ENCODE measurements around the gene HAND2.

HAND2 gene

DNA sequence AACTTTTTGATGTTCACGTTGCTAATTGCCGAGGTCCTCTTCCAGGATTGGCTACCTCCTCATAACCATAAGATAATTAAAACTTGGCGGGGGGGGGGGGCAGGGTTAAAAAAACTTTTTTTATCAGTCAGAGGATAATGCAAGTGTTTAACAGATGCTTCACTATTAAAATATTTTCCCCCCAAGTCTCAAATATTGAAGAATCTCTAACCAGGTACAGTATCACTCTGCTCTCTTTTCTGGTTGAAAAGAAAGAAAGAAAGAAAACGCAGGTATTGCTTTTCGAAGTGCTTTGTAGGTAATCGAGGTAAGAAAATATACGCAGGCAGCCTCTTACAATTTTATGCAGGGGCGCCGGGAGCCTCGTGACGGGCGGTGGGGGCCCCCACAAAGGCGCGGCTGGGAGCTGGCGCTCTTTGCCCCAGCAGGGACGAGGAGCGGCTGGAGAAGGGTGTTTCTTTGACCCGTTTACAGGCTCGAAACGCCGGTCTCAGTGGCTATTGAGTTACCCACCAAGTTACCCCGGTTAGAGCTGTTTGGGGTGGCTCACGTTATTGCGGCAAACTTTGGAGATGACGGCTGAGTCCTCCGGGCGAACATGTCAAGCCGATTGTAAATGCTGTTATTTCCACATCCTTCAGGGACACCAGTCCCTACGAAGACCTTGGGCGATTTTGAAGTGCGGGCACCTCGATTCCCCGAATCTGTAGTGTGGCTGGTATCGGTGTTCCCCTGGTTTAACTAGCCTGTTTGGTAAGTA, 477 bp upstream of the HAND2 start:
- no peak for TF ChIP-seq CTCF (conservative IDR thresholded peaks at IDR 0.05; ENCODE audit: low read length)
- H3K9me3 ChIP-seq (ENCODE audit: insufficient read depth, low read depth, low read length) = no peaks in the 10 kb centered on the region
- H3K27me3 ChIP-seq (ENCODE audit: insufficient read depth, low read length, poor library complexity, severe bottlenecking) = no peaks in the 10 kb centered on the region
- H3K36me3 ChIP-seq (ENCODE audit: insufficient read depth, low read length) = no peaks in the 10 kb centered on the region
- H3K9me2 ChIP-seq (replicated peaks; ENCODE audit: low read depth, low read length) = no peaks in the 10 kb centered on the region
- no peaks in the 10 kb centered on the region for H3K79me2 ChIP-seq (ENCODE audit: insufficient read depth, low read length)
- no peak overlapping the region for H3K4me3 ChIP-seq (ENCODE audit: low read length, poor library complexity, severe bottlenecking)
- H3K4me1 ChIP-seq (ENCODE audit: insufficient read depth, low read length, poor library complexity, severe bottlenecking) = no peaks in the 10 kb centered on the region
- H2AFZ ChIP-seq (ENCODE audit: low read length) = no peak overlapping the region
- no peak overlapping the region for H3K9ac ChIP-seq (ENCODE audit: low read depth, low read length, poor library complexity, severe bottlenecking)
- H3F3A ChIP-seq (ENCODE audit: low read depth) = no peaks in the 10 kb centered on the region
- no peaks in the 10 kb centered on the region for H4K20me1 ChIP-seq (ENCODE audit: insufficient read depth, low read length, poor library complexity, severe bottlenecking)
- no peak overlapping the region for H3K4me2 ChIP-seq (ENCODE audit: low read depth, low read length, poor library complexity, severe bottlenecking)

- Histone ChIP-seq H3K9ac (ENCODE audit: low read depth, low read length, poor library complexity, severe bottlenecking) (no peak overlapping the region), H3K79me2 (ENCODE audit: insufficient read depth, low read length) (no peaks in the 10 kb centered on the region), H3K4me2 (ENCODE audit: low read depth, low read length, poor library complexity, severe bottlenecking) (no peak overlapping the region), H3K4me3 (ENCODE audit: low read length, poor library complexity, severe bottlenecking) (no peak overlapping the region), H3K27me3 (ENCODE audit: insufficient read depth, low read length, poor library complexity, severe bottlenecking) (no peaks in the 10 kb centered on the region), H4K20me1 (ENCODE audit: insufficient read depth, low read length, poor library complexity, severe bottlenecking) (no peaks in the 10 kb centered on the region), H3K9me3 (ENCODE audit: insufficient read depth, low read depth, low read length) (no peaks in the 10 kb centered on the region), H3K9me2 (replicated peaks; ENCODE audit: low read depth, low read length) (no peaks in the 10 kb centered on the region), H3F3A (ENCODE audit: low read depth) (no peaks in the 10 kb centered on the region), H3K4me1 (ENCODE audit: insufficient read depth, low read length, poor library complexity, severe bottlenecking) (no peaks in the 10 kb centered on the region), H3K36me3 (ENCODE audit: insufficient read depth, low read length) (no peaks in the 10 kb centered on the region), H2AFZ (ENCODE audit: low read length) (no peak overlapping the region)
- TF ChIP-seq CTCF (conservative IDR thresholded peaks at IDR 0.05; ENCODE audit: low read length) = no peak
- TF ChIP-seq EZH2phosphoT487 (IDR thresholded peaks at IDR 0.05; ENCODE audit: borderline replicate concordance) = no peak
These were observed 1.4 kb downstream of the HAND2 start for GRCh38 chr4:173528378-173529321.

DNA sequence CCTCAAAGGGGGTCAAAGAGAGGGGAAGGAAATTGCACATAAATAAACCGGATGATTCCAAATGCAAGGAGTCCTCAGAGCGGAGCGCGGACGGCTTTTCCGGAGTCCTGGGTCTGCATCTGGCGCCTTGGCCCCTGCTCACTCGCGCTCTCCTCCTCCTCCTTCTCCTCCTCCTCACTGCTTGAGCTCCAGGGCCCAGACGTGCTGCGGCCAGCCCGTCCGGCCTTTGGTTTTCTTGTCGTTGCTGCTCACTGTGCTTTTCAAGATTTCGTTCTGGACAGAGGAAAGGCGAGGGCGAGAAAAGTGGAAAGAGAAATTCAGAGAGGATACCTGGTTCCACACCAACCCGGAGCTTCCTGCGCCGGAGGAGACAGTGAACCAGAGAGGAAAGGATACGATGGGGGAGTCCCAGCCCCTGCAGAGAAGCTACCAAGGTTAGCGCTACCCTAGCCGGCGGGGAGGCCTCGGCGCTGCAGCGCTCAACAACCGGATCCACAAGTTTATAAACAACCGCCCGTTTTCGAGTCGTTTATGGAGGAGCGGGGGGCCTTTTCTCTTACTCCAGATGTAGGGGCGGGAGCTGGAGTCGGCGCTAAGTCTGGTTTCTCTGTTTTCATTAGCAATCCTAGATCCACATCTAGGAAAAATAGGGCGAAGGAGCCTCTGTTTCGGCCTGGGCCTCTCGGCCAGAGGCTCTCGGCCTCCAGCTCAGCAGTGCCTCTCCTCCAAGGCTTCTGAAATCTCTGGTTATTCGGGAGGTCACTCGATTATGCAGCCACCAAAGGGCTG, 2.7 kb downstream of the HAND2 start:
- H3K4me2 ChIP-seq (ENCODE audit: low read depth, low read length, poor library complexity, severe bottlenecking) = no peak overlapping the region
- no peak for TF ChIP-seq EZH2phosphoT487 (IDR thresholded peaks at IDR 0.05; ENCODE audit: borderline replicate concordance)
- H3K4me3 ChIP-seq (ENCODE audit: low read length, poor library complexity, severe bottlenecking) = no peak overlapping the region
- no peak overlapping the region for H3K9ac ChIP-seq (ENCODE audit: low read depth, low read length, poor library complexity, severe bottlenecking)
- H3K9me3 ChIP-seq (ENCODE audit: insufficient read depth, low read depth, low read length) = no peaks in the 10 kb centered on the region
- no peaks in the 10 kb centered on the region for H4K20me1 ChIP-seq (ENCODE audit: insufficient read depth, low read length, poor library complexity, severe bottlenecking)
- no peaks in the 10 kb centered on the region for H3K9me2 ChIP-seq (replicated peaks; ENCODE audit: low read depth, low read length)
- no peak overlapping the region for H2AFZ ChIP-seq (ENCODE audit: low read length)
- H3K4me1 ChIP-seq (ENCODE audit: insufficient read depth, low read length, poor library complexity, severe bottlenecking) = no peaks in the 10 kb centered on the region
- no peaks in the 10 kb centered on the region for H3K27me3 ChIP-seq (ENCODE audit: insufficient read depth, low read length, poor library complexity, severe bottlenecking)
- H3K36me3 ChIP-seq (ENCODE audit: insufficient read depth, low read length) = no peaks in the 10 kb centered on the region
- no peaks in the 10 kb centered on the region for H3K79me2 ChIP-seq (ENCODE audit: insufficient read depth, low read length)
- no peaks in the 10 kb centered on the region for H3F3A ChIP-seq (ENCODE audit: low read depth)

Data from Loucy (cell line).